Right kidney (tissue), 9 donors: ENCODE measurements around the gene ZNF697.
"Not testable (repeated sequence)": the region's sequence is repeated elsewhere in the genome, so short reads cannot be mapped to it uniquely, and the experiment has no call there.

Source experiments
- DNase-seq: peaks from one replicate; pipeline ENCODE4 v3.0.0-alpha.2; 2016
- long read RNA-seq, 8 donors: transcript quantifications; one replicate each; lab custom pipeline, GENCODE V29; 2026

ZNF697 gene
- long read RNA-seq, donor 1, partial matches to known transcripts = 0 of 5 reads
- long read RNA-seq, donor 1, other reads (novel, unspliced or antisense) = 5 of 5 reads
- long read RNA-seq, donor 2 = 0 reads
- long read RNA-seq, donor 3 = 0 reads
- long read RNA-seq, donor 4 = 0 reads
- long read RNA-seq, donor 5 = 0 reads
- long read RNA-seq, donor 6 = 0 reads
- long read RNA-seq, donor 7, partial matches to known transcripts = 0 of 5 reads
- long read RNA-seq, donor 7, other reads (novel, unspliced or antisense) = 5 of 5 reads
- long read RNA-seq, donor 8 = 0 reads

DNA sequence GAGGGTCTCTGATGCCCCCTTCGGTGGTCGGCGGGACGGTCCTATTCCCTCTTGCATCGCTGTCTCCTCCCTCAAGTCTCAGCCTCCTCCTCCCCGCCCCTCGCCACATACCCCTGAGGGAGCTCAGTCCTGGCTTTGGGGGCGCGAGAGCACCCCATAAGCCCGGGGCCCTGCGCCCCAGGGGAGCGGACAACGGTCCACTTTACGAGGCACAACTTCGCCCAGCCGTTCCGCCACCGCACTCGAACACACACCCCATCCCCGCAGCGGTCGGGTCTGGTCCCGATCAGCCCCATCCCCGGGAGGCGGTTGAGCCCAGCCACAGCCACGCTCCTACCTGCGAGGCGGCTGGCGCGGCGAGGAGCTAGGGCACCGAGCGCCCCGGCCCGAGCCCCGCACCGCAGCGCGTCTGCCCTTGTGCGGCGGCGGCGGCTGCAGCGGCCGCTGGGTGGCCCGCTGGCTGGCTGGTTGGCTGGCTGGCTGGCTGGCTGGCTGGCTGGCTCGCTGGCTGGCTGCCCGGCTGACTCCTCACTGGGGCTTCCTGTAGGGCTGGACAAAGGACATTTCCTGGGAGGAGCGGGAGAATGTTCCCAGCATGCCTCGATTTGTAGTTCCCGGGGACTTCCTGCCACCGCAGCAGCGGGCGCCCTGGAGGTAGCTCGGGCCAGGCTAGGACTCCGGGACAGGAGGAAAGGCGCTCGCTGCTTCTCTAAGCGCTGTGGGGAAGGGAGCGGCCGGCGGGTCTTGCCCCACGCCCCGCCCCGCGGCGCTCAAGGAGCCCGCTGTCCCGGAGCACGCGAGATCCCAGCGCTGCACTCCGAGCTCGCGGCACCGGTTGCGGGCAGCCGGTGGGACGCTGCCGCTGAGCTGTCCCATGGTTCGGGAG lies at the start of gene ZNF697:
ZNF697 (minus strand) TSS at position 533 of the 886 bp plus-strand sequence. CDS start 22,166 bp downstream, outside the sequence.
- DNase-seq = peak; percentile 94

DNA sequence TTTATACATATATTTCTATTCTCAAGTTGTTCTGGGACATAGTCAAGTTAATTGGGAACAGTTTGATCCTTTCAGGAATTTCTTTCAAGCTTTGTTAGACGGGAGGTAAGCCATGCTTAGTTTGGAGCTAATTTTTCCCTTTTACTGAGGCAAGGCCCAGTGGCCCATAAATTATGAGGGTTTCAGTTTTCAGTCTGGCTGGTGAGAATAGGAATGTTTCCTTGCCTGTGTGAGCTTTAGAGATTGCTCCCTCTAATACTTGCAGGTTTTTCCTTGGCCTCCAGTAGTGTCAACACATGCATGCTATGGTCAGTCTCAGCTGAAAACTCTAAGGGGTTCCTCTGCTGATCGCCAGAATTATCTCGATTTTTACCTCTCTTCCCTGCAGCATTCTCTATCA lies 49.5 kb upstream of the ZNF697 start:
- peak; percentile 29 for DNase-seq

DNA sequence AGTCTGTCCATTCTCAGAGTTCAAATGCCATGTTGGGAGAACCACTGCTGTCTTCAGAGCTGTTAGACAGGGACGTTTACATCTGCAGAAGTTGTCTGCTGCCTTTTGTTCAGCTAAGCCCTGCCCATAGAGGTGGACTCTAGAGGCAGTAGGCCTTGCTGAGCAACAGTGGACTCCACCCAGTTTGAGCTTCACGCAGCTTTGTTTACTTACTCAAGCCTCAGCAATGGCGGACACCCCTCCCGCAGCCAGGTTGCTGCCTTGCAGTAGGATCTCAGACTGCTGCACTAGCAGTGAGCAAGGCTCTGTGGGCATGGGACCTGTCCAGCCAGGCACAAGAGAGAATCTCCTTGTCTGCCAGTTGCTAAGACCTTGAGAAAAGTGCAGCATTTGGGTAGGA lies 48.8 kb upstream of the ZNF697 start:
- DNase-seq = not testable (repeated sequence)

DNA sequence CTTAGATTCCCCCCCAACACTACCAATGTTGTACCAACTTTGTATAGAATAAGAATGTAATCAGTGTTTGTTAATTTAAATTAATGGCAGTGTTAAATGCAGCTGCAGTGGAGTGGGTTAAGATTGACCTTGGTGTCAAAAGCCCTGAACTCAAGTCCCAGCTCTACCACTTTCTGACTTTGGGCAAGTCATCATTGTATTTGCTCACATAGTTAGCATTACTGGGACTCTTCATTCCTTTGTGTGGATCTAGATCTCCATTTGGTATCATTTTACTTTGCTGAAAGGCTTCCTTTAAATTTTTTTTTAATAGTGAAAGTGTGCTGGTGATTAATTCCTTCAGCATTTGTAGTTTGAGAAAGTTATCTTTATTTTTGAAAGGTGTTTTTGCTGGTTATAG lies 41.4 kb upstream of the ZNF697 start:
- DNase-seq = no peak

DNA sequence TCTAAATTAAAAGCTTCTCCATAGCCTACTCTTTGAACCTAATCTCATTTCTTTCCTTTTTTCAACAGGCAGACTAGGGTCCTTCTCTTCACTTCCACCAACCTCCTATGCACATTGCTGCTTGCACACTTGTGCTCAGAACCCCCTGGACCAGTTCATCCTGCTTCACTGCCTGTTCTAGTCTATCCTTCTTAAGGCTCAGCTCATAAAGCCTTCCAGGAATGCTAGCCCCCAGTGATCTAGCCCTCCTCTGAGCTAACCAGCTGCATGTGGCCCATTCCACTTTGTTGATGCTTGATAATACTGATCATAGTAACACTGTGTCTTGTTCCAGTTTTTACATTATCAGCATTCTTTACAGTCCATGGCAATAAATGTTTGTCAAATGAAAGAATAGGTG lies 40.7 kb upstream of the ZNF697 start:
- no peak for DNase-seq

DNA sequence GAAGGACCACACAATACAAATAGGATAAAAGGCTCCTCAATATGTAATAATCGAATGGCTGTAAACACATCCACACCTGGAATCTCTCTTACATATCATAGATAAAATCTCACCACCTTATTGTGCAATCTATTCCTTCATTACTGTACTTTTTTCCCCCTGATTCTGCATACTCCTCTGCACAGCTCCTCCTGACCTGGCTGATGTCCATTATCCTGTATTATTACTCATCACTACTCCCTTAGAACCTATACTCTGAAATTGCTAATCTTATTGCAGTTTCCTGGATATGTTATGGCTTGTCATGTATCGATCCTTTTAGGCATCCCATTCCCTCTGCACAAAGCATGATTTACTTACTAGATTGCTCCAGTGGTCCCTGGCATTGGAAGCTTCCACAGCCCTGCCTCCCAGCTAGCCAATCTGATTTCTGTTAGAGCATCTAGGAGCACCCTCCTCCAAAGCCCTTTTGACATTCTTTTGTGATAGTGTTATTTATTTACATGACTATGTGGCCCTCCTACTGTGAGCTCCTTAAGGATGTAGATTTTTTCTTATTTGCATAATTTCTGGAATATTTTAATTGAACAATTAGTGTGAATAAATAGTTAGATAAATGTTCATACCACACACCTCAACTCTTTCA lies 39.5 kb upstream of the ZNF697 start:
- DNase-seq = no peak

DNA sequence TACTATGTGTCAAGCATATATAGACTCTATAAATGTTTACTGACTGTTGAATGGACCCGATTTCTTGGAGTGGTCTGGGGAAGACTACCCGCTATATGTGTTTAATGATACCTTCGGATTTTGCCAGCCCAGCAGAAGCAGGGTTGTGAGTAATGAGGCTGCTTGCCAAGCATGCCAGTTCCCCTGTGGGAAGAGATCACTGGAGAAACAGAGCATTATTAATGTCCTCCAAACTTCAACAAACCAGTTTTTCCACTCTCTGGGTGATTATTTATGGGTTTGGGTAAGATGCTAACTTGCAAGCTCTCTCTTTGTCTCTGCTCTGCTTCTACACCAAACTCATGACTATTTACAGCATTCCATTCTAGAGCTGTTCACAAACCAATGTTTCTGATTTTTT lies 38.6 kb upstream of the ZNF697 start:
- no peak for DNase-seq

DNA sequence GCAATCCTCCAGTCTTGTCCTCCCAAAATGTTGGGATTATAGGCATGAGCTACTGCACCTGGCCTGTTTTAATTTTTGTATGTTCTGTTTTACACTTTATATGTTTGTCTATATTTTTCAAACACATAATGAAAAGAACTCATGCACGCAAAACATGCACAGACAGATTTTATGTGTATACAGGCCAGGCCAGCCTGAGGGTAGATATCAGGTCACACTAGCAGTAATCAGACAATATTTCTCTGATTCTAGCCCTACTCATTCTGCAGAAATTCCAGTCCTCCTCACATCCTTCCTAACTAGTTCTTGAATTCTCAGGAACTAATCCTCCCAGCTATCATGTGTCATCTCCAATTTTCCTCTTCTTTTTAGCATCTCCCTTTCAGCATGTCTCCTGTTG lies 35.8 kb upstream of the ZNF697 start:
- no peak for DNase-seq

DNA sequence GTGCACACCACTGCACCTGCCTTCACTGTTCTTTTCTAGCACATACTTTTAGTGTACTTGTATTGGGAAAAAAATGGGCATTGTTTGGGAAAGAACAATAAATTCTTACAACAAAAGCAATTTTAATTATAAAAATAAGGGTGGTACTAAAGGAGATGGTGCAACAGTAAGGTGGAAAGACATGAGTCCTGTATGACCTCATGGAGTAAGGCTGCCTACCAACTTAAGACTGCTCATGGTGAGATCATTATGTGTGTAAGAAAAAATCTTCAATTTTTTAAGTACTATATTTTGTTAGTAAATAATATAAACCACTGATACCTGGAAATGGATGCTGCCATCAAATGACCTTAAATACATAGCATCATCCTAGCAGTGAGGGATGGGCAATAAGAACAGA lies 34.1 kb upstream of the ZNF697 start:
- DNase-seq = no peak

DNA sequence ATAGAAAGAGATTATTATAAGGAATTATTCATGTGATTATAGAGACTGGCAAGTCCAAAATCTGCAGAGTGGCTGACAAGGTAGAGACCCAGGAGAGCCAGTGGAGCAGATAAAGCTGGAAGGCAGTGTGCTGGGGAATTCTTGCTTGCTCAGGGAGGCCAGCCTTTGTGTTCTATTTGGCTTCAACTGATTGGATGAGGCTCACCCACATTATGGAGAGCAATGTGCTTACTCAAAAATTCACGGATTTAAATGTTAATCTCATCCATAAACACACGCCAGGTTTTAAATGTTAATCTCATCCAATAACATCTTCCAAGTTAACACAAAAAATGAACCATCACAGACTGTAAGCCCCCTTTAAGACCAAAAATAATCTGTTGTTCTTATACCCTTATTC lies 33.5 kb upstream of the ZNF697 start:
- DNase-seq = no peak

DNA sequence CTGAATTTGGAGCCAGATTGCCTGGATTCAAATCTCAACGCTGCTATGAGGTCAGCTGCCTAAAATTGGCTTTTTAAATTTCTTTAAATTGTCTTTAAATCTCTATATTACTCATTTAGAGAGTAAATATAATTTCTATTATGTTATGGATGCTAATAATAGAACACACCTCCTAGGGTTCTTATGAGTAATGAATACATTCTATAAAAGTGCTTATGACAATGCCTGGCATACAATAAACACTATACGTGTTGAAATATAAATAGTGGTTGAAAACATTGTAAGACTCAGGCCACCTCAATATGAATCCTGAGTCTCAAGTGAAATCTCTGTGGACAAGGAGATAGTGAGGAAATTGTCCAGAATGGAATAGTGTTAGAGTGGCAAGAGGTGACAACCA lies 32.7 kb upstream of the ZNF697 start:
- DNase-seq = no peak

DNA sequence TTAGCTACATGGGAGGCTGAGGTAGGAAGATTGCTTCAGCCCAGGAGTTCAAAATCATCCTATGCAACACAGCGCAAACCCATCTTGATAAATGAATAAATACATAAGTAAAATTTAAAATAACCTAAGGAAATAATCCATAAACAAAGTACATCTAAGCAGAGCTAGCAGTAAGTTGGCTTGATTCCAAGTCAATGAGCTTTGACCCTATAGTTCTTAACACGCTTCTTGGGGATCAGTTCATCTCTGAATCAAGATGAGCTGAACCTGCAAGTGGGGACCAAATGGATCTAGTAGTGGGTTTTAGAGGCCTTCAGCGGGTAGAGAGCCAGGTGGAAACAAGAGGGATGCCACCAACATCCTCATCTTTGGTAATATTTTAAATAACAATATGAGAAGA lies 32.1 kb upstream of the ZNF697 start:
- no peak for DNase-seq

DNA sequence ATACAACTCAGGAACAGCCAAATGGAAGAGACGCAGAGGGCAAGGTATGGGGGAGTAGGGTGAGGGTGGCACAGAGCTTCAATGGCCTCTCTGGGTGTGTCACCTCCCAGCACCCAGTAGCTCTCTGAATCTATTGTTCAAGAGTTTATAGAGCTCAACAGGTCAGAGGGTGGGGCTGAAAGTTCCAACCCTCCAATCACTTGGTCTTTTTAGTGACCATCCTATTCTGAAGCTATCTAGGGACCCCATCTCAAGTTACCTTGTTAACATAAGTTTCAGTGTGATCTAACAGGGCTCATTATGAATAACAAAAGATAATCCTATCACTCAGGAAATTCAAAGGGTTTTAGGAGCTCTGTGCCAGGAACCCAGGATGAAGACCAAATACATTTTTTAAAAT lies 31.2 kb upstream of the ZNF697 start:
- DNase-seq = no peak

DNA sequence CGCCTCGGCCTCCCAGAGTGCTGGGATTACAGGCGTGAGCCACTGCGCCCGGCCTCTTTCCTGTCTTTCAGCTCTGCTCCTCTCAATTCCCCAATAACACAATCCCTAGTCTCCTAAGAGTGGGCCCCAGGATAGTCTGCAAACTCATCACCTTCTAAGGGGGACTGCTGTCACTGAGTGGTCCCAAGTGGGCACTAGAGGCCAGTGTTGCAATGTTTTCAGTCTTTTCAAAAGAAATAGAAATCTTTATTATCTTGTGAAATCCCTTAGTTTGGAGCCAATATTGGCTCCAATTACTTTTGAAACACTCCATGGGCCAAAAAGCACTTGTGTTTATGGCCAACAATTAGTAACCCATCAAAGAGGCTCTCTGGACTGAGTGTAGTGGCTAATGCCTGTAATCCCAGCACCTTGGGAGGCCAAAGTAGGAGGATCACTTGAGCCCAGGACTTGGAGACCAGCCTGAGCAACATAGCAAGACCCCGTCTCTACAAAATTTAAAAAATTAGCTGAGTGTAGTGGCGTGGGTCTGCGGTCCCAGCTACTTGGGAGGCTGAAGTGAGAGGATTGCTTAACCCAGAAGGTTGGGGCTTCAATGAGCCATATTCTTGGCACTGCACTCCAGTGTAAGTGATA lies 28.6 kb upstream of the ZNF697 start:
- no peak for DNase-seq

DNA sequence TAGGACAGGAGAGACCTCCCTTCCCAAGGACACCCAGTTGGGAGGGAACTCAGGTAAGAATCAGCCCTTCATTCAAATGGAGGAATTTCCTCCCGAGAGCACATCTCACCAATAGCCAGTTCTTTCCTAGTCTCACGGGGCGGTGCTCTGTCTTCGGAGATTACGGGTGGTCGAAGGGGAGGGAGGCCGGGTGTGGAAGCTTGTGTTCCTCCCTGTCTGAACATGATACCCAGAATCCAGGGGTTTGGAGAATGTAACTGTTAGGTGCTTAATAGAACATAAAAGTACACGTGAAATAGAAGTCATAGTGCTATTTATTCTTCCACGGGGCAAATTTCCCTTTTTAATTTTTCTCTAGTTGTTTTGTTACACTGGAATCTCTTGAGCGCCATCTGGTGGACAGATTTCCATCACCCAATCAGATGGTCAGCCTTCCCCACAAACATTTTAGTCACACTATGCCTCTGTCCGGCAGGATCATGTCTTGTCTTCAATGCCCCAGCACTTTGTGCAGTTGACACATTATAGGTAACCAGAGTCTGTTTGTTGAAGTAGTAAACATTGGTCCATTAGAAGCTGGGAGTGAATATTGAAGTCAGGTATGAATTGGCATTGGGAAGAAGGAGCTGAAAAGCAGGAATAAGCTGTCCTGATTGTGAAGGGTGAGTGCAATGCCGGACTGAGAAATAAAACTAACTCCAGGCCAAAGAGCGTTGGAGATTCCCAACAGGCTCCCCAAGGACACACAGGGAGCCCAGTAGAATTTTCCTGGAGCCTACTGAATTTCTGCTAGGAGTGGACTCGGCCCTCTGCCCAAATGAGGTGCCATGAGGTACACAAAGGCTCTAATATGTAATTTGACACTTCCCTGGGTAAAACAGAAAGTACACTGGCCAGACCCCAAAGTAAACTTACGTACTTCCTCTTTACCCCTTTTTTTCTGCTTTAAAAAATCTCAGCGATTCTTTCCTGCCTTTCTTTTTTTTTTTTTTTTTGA lies 27.6 kb upstream of the ZNF697 start:
- peak; percentile 88 for DNase-seq

DNA sequence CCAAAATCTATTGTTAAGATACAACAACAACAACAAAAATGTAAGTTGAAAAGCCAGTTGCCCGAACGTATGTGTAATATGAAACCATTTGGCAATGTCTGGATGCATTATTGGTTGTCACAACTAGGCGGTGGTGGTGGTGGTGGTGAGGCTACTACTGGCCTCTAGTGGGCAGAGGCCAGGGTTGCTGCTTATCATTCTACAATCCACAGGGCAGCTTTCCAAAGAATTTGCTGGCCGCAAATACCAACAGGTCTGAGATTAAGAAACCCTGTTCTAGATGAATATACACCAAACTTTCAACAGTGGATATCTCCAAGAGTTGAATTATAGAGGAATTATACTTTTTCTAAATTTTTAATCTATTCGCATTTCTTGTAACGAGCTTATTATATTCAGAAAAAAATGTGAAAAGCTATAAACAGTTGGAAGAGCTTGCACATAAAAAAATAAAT lies 26.8 kb upstream of the ZNF697 start:
- DNase-seq = peak; percentile 18

DNA sequence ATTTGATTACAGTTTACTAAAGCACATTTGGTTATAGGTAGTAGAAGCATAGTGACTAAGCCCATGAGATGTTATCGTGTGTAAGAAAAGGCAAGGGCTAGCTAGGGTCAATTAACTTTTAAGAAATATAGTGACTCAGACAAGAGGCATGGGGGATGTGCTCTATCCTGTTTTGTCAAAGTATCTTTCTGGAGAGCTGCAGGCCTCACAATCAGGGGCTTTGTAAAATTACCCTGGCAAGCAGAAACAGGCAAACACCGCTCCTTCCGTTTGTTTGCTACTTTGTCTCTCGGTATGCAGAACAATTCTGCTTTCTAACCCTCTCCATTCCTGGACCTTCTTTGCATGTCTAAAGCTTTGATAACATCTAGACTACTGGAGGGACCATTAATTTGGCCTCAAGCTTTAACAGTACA lies 26.1 kb upstream of the ZNF697 start:
- no peak for DNase-seq

DNA sequence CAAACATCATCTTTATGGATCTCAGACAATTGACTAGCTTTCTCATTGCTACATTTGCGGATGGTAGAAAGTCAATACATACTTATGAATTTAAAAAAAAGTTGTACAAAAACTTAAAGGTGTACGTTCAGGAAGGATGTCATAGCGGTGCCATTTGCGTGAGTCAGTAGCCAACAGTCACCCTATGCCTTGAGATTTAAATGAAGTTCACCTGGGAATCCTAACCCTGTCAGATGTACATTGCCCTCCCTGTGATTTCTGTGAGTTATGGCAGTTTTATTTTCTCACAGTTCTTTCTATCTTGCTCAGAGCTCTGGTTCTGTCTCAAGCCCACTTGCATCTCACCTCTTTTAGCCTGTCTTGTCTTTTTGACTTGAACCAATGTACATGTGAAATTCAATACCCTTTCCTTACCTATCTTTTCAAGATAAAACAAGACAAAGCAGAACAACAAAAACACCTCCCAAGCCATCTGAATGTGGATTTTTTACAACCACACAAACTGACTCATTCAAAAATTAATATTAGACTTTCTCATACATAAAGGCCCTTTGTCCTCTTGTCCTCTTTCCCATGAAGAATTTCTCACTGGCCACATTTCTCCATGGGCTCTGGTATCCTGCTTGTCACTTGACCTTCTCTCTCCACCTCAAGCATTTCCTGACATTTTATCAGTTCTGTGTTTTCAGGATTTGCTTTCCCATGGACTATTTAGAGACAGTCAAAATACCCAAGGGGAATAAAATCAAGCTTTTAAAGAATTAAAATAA lies 25.3 kb upstream of the ZNF697 start:
- DNase-seq = no peak

DNA sequence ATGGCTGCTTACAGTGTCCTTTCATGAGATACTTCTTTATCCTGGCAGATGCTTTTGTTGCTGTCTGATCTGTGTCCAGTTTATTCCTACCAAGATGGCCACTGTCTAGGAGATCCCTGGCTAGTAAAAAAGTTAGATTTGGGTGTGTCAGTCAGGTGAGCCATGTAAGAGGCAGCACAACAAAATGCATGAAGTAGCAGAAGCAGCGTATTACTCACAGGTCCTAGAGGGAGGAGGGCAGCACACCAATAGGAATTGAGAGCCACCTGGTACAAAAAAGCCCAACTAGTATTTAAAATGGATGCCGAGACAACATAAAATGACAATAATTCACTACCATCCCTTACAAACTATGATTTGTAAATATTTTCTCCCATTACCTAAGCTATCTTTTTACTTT lies 22.8 kb upstream of the ZNF697 start:
- no peak for DNase-seq

DNA sequence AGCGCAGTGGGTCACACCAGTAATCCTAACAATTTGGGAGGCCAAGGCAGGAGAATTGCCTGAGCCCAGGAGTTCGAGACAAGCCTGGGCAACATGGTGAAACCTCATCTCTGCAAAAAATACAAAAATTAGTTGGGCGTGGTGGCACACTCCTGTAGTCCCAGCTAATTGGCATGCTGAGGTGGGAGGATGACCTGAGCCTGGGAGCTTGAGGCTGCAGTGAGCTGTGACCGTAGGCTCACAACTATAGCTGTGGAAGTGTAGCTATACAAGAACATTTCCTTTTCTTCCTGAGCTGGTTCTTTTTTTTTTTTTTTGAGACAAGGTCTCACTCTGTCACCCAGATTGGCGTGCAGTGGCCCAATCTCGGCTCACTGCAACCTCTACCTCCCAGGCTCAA lies 19.1 kb upstream of the ZNF697 start:
- no peak for DNase-seq

DNA sequence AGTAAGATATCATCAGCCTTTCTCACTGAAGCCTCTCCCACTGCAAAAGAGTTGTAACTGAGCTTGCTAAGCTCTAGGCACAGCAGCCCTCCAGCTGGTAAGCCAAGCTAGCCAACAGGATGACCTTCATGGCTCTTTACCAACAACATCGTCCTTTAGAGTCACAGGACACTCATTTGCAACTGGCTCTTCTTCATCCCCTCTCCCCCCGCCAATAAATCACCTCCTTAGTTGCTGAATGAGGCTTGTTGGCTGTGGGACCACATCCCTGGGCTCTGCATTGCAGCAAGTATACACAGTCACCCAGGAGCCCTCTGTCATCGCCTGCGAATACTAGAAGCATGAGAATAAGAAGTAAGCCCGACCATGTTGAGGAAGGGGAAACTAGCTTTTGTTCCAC lies 16.0 kb upstream of the ZNF697 start:
- DNase-seq = no peak
